Neural progenitor cell (in vitro differentiated cells): ENCODE data around the gene NCEH1. TPM values are rescaled to one million over a fixed set of nuclear protein-coding genes. Genes with fewer than 3 reads are reported as not detected.

Source experiments
- DNase-seq: peaks from one replicate; pipeline ENCODE4 v3.0.0-alpha.2; 2016; ENCODE audit warnings: low spot score
- H2AFZ ChIP-seq: fragments of 200-600 bp; sonication (generic); replicated peaks from 2 replicates; pipeline ENCODE4 v1.6.1; 2016; ENCODE audit warnings: antibody characterized with exemption
- H3F3A ChIP-seq: fragments of 200-600 bp; sonication (generic); 2 replicates; pipeline ENCODE4 v1.6.1; 2016; ENCODE audit warnings: antibody characterized with exemption, low read depth
- H3K27ac ChIP-seq: fragments of 200-600 bp; sonication (generic); 2 replicates; pipeline ENCODE4 v1.5.1; 2016; ENCODE audit warnings: mild to moderate bottlenecking
- H3K27me3 ChIP-seq: fragments of 200-600 bp; sonication (generic); 2 replicates; pipeline ENCODE4 v1.6.1; 2016; ENCODE audit warnings: mild to moderate bottlenecking, moderate library complexity
- H3K36me3 ChIP-seq: fragments of 200-600 bp; sonication (generic); 2 replicates; pipeline ENCODE4 v1.5.1; 2016
- H3K4me1 ChIP-seq: fragments of 200-600 bp; sonication (generic); 2 replicates; pipeline ENCODE4 v1.6.1; 2016; ENCODE audit warnings: mixed run types
- H3K4me2 ChIP-seq: fragments of 200-600 bp; sonication (generic); 2 replicates; pipeline ENCODE4 v1.6.1; 2016
- H3K4me3 ChIP-seq: fragments of 200-600 bp; sonication (generic); 2 replicates; pipeline ENCODE4 v1.5.1; 2016
- H3K79me2 ChIP-seq: fragments of 200-600 bp; sonication (generic); 2 replicates; pipeline ENCODE4 v1.6.1; 2016; ENCODE audit warnings: low read depth
- H3K9ac ChIP-seq: fragments of 200-600 bp; sonication (generic); 2 replicates; pipeline ENCODE4 v1.6.1; 2016
- H3K9me3 ChIP-seq: fragments of 200-600 bp; sonication (generic); 2 replicates; pipeline ENCODE4 v1.5.1; 2016; ENCODE audit warnings: low read depth
- H4K20me1 ChIP-seq: fragments of 200-600 bp; sonication (generic); 2 replicates; pipeline ENCODE4 v1.6.1; 2016; ENCODE audit warnings: low read depth
- H3K27ac Mint-ChIP-seq: 3 replicates; pipeline ENCODE4 v1.8.0; 2021; ENCODE audit warnings: mixed read lengths
- H3K27me3 Mint-ChIP-seq: 2 replicates; pipeline ENCODE4 v1.8.0; 2022; ENCODE audit warnings: low read depth, mild to moderate bottlenecking, inconsistent platforms, moderate library complexity, mixed read lengths; ENCODE audit not compliant: insufficient read depth
- H3K36me3 Mint-ChIP-seq: 3 replicates; pipeline ENCODE4 v1.8.0; 2021; ENCODE audit warnings: mixed read lengths
- H3K4me1 Mint-ChIP-seq: 3 replicates; pipeline ENCODE4 v1.8.0; 2021; ENCODE audit warnings: mixed read lengths
- H3K4me3 Mint-ChIP-seq: 3 replicates; pipeline ENCODE4 v1.8.0; 2021; ENCODE audit warnings: mild to moderate bottlenecking, moderate library complexity, mixed read lengths
- H3K9me3 Mint-ChIP-seq: 3 replicates; pipeline ENCODE4 v1.8.0; 2020; ENCODE audit warnings: mixed read lengths
- CTCF ChIP-seq: fragments of 200-600 bp; sonication (generic); IDR thresholded peaks from 2 replicates; pipeline ENCODE4 v1.5.1; 2017; ENCODE audit warnings: antibody characterized with exemption, mild to moderate bottlenecking
- EZH2 ChIP-seq: fragments of 200-600 bp; sonication (generic); IDR thresholded peaks from 2 replicates; pipeline ENCODE4 v1.6.1; 2017; ENCODE audit warnings: antibody characterized with exemption, mild to moderate bottlenecking, moderate library complexity
- EZH2phosphoT487 ChIP-seq: fragments of 200-600 bp; sonication (generic); IDR thresholded peaks from 2 replicates; pipeline ENCODE4 v1.6.1; 2017; ENCODE audit warnings: antibody characterized with exemption
- total RNA-seq: library from RNA; depleted of rRNA; stranded (reverse); fragments of >200 nt; gene quantifications from 2 replicates; pipeline ENCODE4 v1.2.3, GENCODE V29; 2015; ENCODE audit warnings: low replicate concordance

NCEH1 gene
- total RNA-seq, 1 donor from 2014 or later, result 7.7 TPM

- H3K4me3 ChIP-seq, result no peak overlapping the region
- H3K4me1 ChIP-seq, result no peaks in the 10 kb centered on the region
- H3K4me2 ChIP-seq, result no peak overlapping the region
- H3K36me3 ChIP-seq, result no peaks in the 10 kb centered on the region
- no peak for TF ChIP-seq CTCF
- TF ChIP-seq EZH2, result no peak
- TF ChIP-seq EZH2phosphoT487, result no peak
- H3K9me3 Mint-ChIP-seq, result peaks cover 3% of the 10 kb centered on the region
- H3K27ac Mint-ChIP-seq, result no peak overlapping the region
- no peak overlapping the region for H3K27ac ChIP-seq
- no peaks in the 10 kb centered on the region for H3K27me3 ChIP-seq
- no peaks in the 10 kb centered on the region for H3K36me3 Mint-ChIP-seq
- H3K79me2 ChIP-seq, result no peaks in the 10 kb centered on the region
- H3K9ac ChIP-seq, result no peak overlapping the region
- peaks cover 19% of the 10 kb centered on the region for H3K4me1 Mint-ChIP-seq
- peaks cover 7% of the 10 kb centered on the region for H3K27me3 Mint-ChIP-seq
- no peak overlapping the region for H2AFZ ChIP-seq
- no peaks in the 10 kb centered on the region for H4K20me1 ChIP-seq
- no peak for DNase-seq
- H3F3A ChIP-seq, result peaks cover 13% of the 10 kb centered on the region
- H3K9me3 ChIP-seq, result no peaks in the 10 kb centered on the region
- H3K4me3 Mint-ChIP-seq, result no peak overlapping the region
These were observed 58.8 kb downstream of the NCEH1 start for GRCh38 chr3:172651936-172652625.

- peaks cover 19% of the 10 kb centered on the region for H3K4me1 Mint-ChIP-seq
- H3K4me3 Mint-ChIP-seq, result no peak overlapping the region
These were observed 60.9 kb downstream of the NCEH1 start for GRCh38 chr3:172649987-172650386.

GRCh38 chr3:172648747-172649146, 62.1 kb downstream of the NCEH1 start:
- Histone ChIP-seq H3K27me3 (no peaks in the 10 kb centered on the region), H3K9ac (no peak overlapping the region), H3K27ac (no peak overlapping the region), H3K4me3 (no peak overlapping the region), H3K9me3 (no peaks in the 10 kb centered on the region), H3K36me3 (no peaks in the 10 kb centered on the region), H3K79me2 (no peaks in the 10 kb centered on the region), H4K20me1 (no peaks in the 10 kb centered on the region), H3K4me2 (no peak overlapping the region), H3K4me1 (no peaks in the 10 kb centered on the region), H3F3A (peaks cover 13% of the 10 kb centered on the region), H2AFZ (no peak overlapping the region)
- Mint-ChIP-seq H3K36me3 (no peaks in the 10 kb centered on the region), H3K27me3 (peaks cover 5% of the 10 kb centered on the region), H3K4me1 (peaks cover 13% of the 10 kb centered on the region), H3K4me3 (no peak overlapping the region), H3K9me3 (peaks cover 3% of the 10 kb centered on the region), H3K27ac (no peak overlapping the region)
- DNase-seq, result no peak
- TF ChIP-seq EZH2phosphoT487 (no peak), CTCF (no peak), EZH2 (no peak)

More at GRCh38 chr3:172649987-172650386, 60.9 kb downstream of the NCEH1 start:
- no peaks in the 10 kb centered on the region for H4K20me1 ChIP-seq
- no peak overlapping the region for H3K4me3 ChIP-seq
- H3K27ac ChIP-seq, result no peak overlapping the region
- no peak overlapping the region for H3K9ac ChIP-seq
- H3K27me3 ChIP-seq, result no peaks in the 10 kb centered on the region
- no peak overlapping the region for H3K4me2 ChIP-seq
- TF ChIP-seq EZH2phosphoT487, result no peak
- peaks cover 13% of the 10 kb centered on the region for H3F3A ChIP-seq
- DNase-seq, result no peak
- no peaks in the 10 kb centered on the region for H3K36me3 ChIP-seq
- no peaks in the 10 kb centered on the region for H3K4me1 ChIP-seq
- Mint-ChIP-seq H3K36me3 (no peaks in the 10 kb centered on the region), H3K27ac (no peak overlapping the region), H3K27me3 (peaks cover 7% of the 10 kb centered on the region), H3K9me3 (peaks cover 3% of the 10 kb centered on the region)
- H3K79me2 ChIP-seq, result no peaks in the 10 kb centered on the region
- no peaks in the 10 kb centered on the region for H3K9me3 ChIP-seq
- no peak overlapping the region for H2AFZ ChIP-seq

GRCh38 chr3:172647823-172648222, 63.0 kb downstream of the NCEH1 start:
- Histone ChIP-seq H4K20me1 (no peaks in the 10 kb centered on the region), H2AFZ (no peak overlapping the region), H3K4me2 (no peak overlapping the region), H3K9ac (no peak overlapping the region), H3K27ac (no peak overlapping the region), H3K36me3 (no peaks in the 10 kb centered on the region), H3K27me3 (no peaks in the 10 kb centered on the region), H3K9me3 (no peaks in the 10 kb centered on the region), H3F3A (peaks cover 6% of the 10 kb centered on the region), H3K79me2 (no peaks in the 10 kb centered on the region), H3K4me3 (no peak overlapping the region), H3K4me1 (no peaks in the 10 kb centered on the region)
- no peak for DNase-seq
- Mint-ChIP-seq H3K36me3 (no peaks in the 10 kb centered on the region), H3K27me3 (peaks cover under 1% of the 10 kb centered on the region), H3K27ac (no peak overlapping the region), H3K4me3 (no peak overlapping the region), H3K4me1 (peaks cover 6% of the 10 kb centered on the region), H3K9me3 (peaks cover 3% of the 10 kb centered on the region)
- TF ChIP-seq CTCF (no peak), EZH2 (no peak), EZH2phosphoT487 (no peak)
